Astrocyte (in vitro differentiated cells and primary cell): ENCODE results near the gene MIB2. TPM values are rescaled to one million over a fixed set of nuclear protein-coding genes. Genes with fewer than 3 reads are reported as not detected.
"Not testable (repeated sequence)": the region's sequence is repeated elsewhere in the genome, so short reads cannot be mapped to it uniquely, and the experiment has no call there.

Experiments used
- DNase-seq: peaks from one replicate; pipeline ENCODE4 v3.0.0-alpha.2; 2010; ENCODE audit warnings: low read depth
- FAIRE-seq: peaks from 2 replicates; lab custom pipeline; 2011; peaks lifted over from hg19 to GRCh38; lab: Jason Lieb, UNC
- H2AFZ ChIP-seq: 2 replicates; pipeline ENCODE4 v1.6.0; 2012; ENCODE audit warnings: low read depth, low read length, inconsistent platforms
- H3K27ac ChIP-seq: 2 replicates; pipeline ENCODE4 v1.5.1; 2011; ENCODE audit warnings: low read depth, low read length, inconsistent platforms
- H3K27me3 ChIP-seq: 2 replicates; pipeline ENCODE4 v1.6.0; 2011; ENCODE audit warnings: low read length, inconsistent platforms; ENCODE audit not compliant: insufficient read depth
- H3K36me3 ChIP-seq: 2 replicates; pipeline ENCODE4 v1.5.1; 2011; ENCODE audit warnings: low read length, inconsistent platforms; ENCODE audit not compliant: insufficient read depth
- H3K4me1 ChIP-seq: 2 replicates; pipeline ENCODE4 v1.5.1; 2011; ENCODE audit warnings: low read length, inconsistent platforms; ENCODE audit not compliant: insufficient read depth
- H3K4me2 ChIP-seq: 2 replicates; pipeline ENCODE4 v1.6.0; 2012; ENCODE audit warnings: low read length, inconsistent platforms
- H3K4me3 ChIP-seq: 2 replicates; pipeline ENCODE4 v1.5.1; 2011; ENCODE audit warnings: low read depth, mild to moderate bottlenecking, low read length, inconsistent platforms; ENCODE audit not compliant: insufficient read depth
- H3K79me2 ChIP-seq: 2 replicates; pipeline ENCODE4 v1.6.0; 2012; ENCODE audit warnings: mild to moderate bottlenecking, low read length, inconsistent platforms; ENCODE audit not compliant: insufficient read depth
- H3K9ac ChIP-seq: 2 replicates; pipeline ENCODE4 v1.6.0; 2012; ENCODE audit warnings: mild to moderate bottlenecking, low read length, inconsistent platforms
- H3K9me3 ChIP-seq: 2 replicates; pipeline ENCODE4 v1.5.1; 2012; ENCODE audit warnings: low read depth, mild to moderate bottlenecking, low read length, inconsistent platforms; ENCODE audit not compliant: insufficient read depth
- H4K20me1 ChIP-seq: 2 replicates; pipeline ENCODE4 v1.6.0; 2012; ENCODE audit warnings: low read length, inconsistent platforms; ENCODE audit not compliant: insufficient read depth
- H3K27ac Mint-ChIP-seq: one replicate; pipeline ENCODE4 v1.8.0; 2021; ENCODE audit warnings: mild to moderate bottlenecking, mixed read lengths; ENCODE audit not compliant: unreplicated experiment
- H3K27me3 Mint-ChIP-seq: one replicate; pipeline ENCODE4 v1.8.0; 2021; ENCODE audit warnings: low read depth, mixed read lengths; ENCODE audit not compliant: unreplicated experiment
- H3K36me3 Mint-ChIP-seq: one replicate; pipeline ENCODE4 v1.8.0; 2021; ENCODE audit warnings: low read depth, mixed read lengths; ENCODE audit not compliant: unreplicated experiment
- H3K4me1 Mint-ChIP-seq: one replicate; pipeline ENCODE4 v1.8.0; 2021; ENCODE audit warnings: low read depth, mixed read lengths; ENCODE audit not compliant: unreplicated experiment
- H3K4me3 Mint-ChIP-seq: one replicate; pipeline ENCODE4 v1.8.0; 2021; ENCODE audit warnings: mild to moderate bottlenecking, moderate library complexity, mixed read lengths; ENCODE audit not compliant: unreplicated experiment
- H3K9me3 Mint-ChIP-seq: one replicate; pipeline ENCODE4 v1.8.0; 2021; ENCODE audit warnings: mild to moderate bottlenecking, mixed read lengths; ENCODE audit not compliant: unreplicated experiment
- EZH2 ChIP-seq: IDR thresholded peaks from 2 replicates; pipeline ENCODE4 v1.6.1; 2012; ENCODE audit warnings: mild to moderate bottlenecking, low read length, inconsistent platforms; ENCODE audit not compliant: insufficient read depth
- total RNA-seq: library from RNA; stranded (reverse); gene quantifications from 2 replicates; pipeline ENCODE4 v1.2.1, GENCODE V29; 2021
- TF ChIP-seq, protein P1 (sequence below): IDR thresholded peaks from 2 replicates; pipeline ENCODE4 v1.5.1; 2011; ENCODE audit warnings: low read depth, mild to moderate bottlenecking, inconsistent platforms, low read length, moderate library complexity; ENCODE audit not compliant: insufficient read depth

Gene MIB2
- total RNA-seq, 1 donor from 2014 or later: 80.1 TPM

GRCh38 chr1:1594602-1595260 is 20.6 kb upstream of the MIB2 start:
- Mint-ChIP-seq H3K9me3 (no peaks in the 10 kb centered on the region), H3K4me3 (no peak overlapping the region), H3K27me3 (peaks cover 6% of the 10 kb centered on the region), H3K27ac (no peak overlapping the region), H3K4me1 (peaks cover 3% of the 10 kb centered on the region), H3K36me3 (no peaks in the 10 kb centered on the region)
- Histone ChIP-seq H3K9me3 (no peaks in the 10 kb centered on the region), H3K9ac (no peak overlapping the region), H3K4me2 (no peak overlapping the region), H3K4me1 (peaks cover 10% of the 10 kb centered on the region), H3K27ac (no peak overlapping the region), H3K79me2 (no peaks in the 10 kb centered on the region), H3K27me3 (peaks cover 7% of the 10 kb centered on the region), H2AFZ (no peak overlapping the region), H3K4me3 (no peak overlapping the region), H4K20me1 (peaks cover 5% of the 10 kb centered on the region), H3K36me3 (no peaks in the 10 kb centered on the region)
- TF ChIP-seq EZH2: no peak
- TF ChIP-seq, protein P1, sequence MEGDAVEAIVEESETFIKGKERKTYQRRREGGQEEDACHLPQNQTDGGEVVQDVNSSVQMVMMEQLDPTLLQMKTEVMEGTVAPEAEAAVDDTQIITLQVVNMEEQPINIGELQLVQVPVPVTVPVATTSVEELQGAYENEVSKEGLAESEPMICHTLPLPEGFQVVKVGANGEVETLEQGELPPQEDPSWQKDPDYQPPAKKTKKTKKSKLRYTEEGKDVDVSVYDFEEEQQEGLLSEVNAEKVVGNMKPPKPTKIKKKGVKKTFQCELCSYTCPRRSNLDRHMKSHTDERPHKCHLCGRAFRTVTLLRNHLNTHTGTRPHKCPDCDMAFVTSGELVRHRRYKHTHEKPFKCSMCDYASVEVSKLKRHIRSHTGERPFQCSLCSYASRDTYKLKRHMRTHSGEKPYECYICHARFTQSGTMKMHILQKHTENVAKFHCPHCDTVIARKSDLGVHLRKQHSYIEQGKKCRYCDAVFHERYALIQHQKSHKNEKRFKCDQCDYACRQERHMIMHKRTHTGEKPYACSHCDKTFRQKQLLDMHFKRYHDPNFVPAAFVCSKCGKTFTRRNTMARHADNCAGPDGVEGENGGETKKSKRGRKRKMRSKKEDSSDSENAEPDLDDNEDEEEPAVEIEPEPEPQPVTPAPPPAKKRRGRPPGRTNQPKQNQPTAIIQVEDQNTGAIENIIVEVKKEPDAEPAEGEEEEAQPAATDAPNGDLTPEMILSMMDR: no peak
- no peak for FAIRE-seq
- DNase-seq: no peak

DNA sequence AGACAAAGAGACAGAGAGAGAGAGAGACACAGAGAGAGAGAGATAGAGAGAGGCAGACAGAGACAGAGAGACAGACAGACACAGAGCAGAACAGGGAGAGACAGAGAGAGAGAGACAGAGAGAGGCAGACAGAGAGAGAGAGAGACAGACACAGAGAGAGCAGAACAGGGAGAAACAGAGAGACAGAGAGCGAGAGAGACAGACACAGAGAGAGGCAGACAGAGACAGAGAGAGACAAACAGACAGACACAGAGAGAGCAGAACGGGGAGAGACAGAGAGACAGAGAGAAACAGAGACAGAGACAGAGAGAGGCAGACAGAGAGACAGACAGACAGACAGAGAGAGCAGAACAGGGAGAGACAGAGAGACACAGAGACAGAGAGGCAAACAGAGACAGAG is 20.0 kb upstream of the MIB2 start:
- H3K4me2 ChIP-seq, H3K36me3 ChIP-seq, H3K4me1 Mint-ChIP-seq, H3K4me3 Mint-ChIP-seq, H3K79me2 ChIP-seq, H3K9me3 ChIP-seq, H3K27me3 Mint-ChIP-seq, H3K4me1 ChIP-seq, H3K27ac ChIP-seq, H3K9ac ChIP-seq, H4K20me1 ChIP-seq, H3K27me3 ChIP-seq, DNase-seq, H3K9me3 Mint-ChIP-seq, FAIRE-seq, H2AFZ ChIP-seq, H3K27ac Mint-ChIP-seq, H3K36me3 Mint-ChIP-seq, H3K4me3 ChIP-seq: not testable (repeated sequence)

DNA sequence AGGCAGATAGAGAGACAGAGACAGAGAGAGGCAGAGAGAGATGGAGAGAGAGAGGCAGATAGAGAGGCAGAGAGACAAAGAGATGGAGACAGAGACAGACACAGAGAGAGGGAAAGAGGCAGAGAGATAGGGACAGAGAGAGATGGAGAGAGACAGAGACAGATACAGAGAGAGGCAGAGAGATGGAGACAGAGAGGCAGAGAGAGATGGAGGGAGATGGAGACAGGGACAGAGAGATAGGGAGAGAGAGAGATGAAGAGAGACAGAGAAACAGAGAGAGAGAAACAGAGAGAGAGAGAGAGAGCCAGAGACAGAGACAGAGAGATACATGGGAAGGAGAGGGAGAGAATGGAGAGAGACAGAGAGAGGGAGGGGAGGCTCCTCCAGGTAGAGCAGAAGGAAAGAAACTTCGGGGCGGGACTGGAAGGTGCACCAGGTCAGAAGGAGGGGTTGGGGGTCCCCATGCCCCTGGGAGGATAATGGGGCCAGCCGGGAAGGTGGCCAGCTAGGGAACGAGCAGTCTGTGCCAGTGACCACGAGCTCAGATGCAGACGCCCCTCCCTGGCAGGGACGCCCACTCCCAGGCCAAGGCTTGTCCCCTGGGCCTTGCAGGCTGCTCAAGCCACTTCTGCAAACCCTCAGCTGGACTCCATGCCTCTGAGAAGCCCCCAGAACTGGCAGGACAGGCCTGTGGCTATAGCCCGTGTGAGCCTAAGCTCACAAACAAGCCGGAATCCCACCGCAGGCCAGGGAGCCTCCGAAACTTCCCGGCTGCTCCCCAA is 18.6 kb upstream of the MIB2 start:
- no peak overlapping the region for H3K4me2 ChIP-seq

More for the DNA sequence above, 18.6 kb upstream of the MIB2 start:
- Mint-ChIP-seq H3K9me3 (no peaks in the 10 kb centered on the region), H3K27me3 (peaks cover 6% of the 10 kb centered on the region), H3K27ac (no peak overlapping the region), H3K4me1 (no peaks in the 10 kb centered on the region), H3K36me3 (no peaks in the 10 kb centered on the region), H3K4me3 (no peak overlapping the region)
- Histone ChIP-seq H3K27ac (no peak overlapping the region), H3K4me3 (no peak overlapping the region), H3K9me3 (no peaks in the 10 kb centered on the region), H3K9ac (no peak overlapping the region), H3K4me1 (peaks cover 10% of the 10 kb centered on the region), H3K27me3 (peaks cover 13% of the 10 kb centered on the region), H4K20me1 (peaks cover 5% of the 10 kb centered on the region), H2AFZ (no peak overlapping the region), H3K36me3 (no peaks in the 10 kb centered on the region), H3K79me2 (no peaks in the 10 kb centered on the region)
- no peak for TF ChIP-seq EZH2
- TF ChIP-seq, protein P1: no peak
- DNase-seq: no peak
- FAIRE-seq: no peak
